ENCODE measurements around the gene SMARCE1.

Gene SMARCE1

DNA sequence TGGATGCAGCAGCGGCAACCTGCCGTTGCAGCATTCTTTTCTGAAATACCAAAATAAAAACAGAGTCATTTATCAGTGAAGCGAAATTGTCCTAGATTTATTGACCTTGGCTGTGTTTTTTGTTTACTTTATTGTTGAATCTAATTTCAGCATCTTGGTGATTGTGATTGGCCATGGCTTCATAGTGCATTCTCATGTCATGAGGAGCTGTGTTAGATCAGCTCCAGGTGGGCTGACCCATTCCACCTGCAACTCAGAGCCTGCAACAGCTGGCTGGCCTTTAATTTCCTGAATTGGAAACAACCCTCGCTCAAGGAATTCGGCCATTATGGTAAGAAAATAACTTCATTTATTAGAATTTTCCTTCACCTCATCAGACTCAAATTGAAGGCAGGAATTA is 39.5 kb upstream of the SMARCE1 start:
- H3K36me3 ChIP-seq (ENCODE audit: low read depth): no peaks in the 10 kb centered on the region
- H3K27me3 ChIP-seq (ENCODE audit: insufficient read depth, poor library complexity, severe bottlenecking): no peaks in the 10 kb centered on the region
- no peaks in the 10 kb centered on the region for H3K9me3 ChIP-seq (ENCODE audit: severe bottlenecking)
- no peak overlapping the region for H3K27ac ChIP-seq (ENCODE audit: poor library complexity, severe bottlenecking)
- H3K4me1 ChIP-seq (ENCODE audit: insufficient read depth, poor library complexity, severe bottlenecking): no peaks in the 10 kb centered on the region
- TF ChIP-seq, protein P1, sequence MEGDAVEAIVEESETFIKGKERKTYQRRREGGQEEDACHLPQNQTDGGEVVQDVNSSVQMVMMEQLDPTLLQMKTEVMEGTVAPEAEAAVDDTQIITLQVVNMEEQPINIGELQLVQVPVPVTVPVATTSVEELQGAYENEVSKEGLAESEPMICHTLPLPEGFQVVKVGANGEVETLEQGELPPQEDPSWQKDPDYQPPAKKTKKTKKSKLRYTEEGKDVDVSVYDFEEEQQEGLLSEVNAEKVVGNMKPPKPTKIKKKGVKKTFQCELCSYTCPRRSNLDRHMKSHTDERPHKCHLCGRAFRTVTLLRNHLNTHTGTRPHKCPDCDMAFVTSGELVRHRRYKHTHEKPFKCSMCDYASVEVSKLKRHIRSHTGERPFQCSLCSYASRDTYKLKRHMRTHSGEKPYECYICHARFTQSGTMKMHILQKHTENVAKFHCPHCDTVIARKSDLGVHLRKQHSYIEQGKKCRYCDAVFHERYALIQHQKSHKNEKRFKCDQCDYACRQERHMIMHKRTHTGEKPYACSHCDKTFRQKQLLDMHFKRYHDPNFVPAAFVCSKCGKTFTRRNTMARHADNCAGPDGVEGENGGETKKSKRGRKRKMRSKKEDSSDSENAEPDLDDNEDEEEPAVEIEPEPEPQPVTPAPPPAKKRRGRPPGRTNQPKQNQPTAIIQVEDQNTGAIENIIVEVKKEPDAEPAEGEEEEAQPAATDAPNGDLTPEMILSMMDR (IDR thresholded peaks at IDR 0.05; ENCODE audit: poor library complexity, severe bottlenecking): no peak
- DNase-seq (ENCODE audit: low spot score) (no peak), ATAC-seq (ENCODE audit: low read depth) (no peak)
- H3K4me3 ChIP-seq (ENCODE audit: severe bottlenecking): no peak overlapping the region

DNA sequence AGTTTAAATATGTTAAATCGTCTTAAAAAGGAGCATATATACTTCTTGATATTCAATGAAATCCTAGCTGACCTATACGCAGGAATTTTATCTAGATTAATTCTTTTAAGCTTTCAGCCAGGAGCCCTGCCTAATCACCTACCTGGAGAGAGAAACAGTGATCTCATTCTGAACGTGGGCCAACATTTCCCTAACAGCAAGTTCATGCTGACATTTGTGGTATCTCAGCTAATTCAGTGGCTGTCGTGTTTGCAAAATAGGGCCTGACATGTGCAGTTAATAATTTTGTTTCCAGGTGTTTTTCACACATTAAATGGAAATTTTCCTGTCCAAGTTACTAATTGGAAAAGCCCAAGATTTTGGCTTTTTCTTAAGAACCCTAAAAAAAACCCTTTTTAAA is 38.6 kb upstream of the SMARCE1 start:
- no peaks in the 10 kb centered on the region for H3K4me1 ChIP-seq (ENCODE audit: insufficient read depth, poor library complexity, severe bottlenecking)
- TF ChIP-seq, protein P1 (IDR thresholded peaks at IDR 0.05; ENCODE audit: poor library complexity, severe bottlenecking): no peak
- H3K27ac ChIP-seq (ENCODE audit: poor library complexity, severe bottlenecking): no peak overlapping the region
- H3K4me3 ChIP-seq (ENCODE audit: severe bottlenecking): no peak overlapping the region
- ATAC-seq (ENCODE audit: low read depth) (no peak), DNase-seq (ENCODE audit: low spot score) (no peak)
- no peaks in the 10 kb centered on the region for H3K36me3 ChIP-seq (ENCODE audit: low read depth)
- no peaks in the 10 kb centered on the region for H3K27me3 ChIP-seq (ENCODE audit: insufficient read depth, poor library complexity, severe bottlenecking)
- H3K9me3 ChIP-seq (ENCODE audit: severe bottlenecking): no peaks in the 10 kb centered on the region

DNA sequence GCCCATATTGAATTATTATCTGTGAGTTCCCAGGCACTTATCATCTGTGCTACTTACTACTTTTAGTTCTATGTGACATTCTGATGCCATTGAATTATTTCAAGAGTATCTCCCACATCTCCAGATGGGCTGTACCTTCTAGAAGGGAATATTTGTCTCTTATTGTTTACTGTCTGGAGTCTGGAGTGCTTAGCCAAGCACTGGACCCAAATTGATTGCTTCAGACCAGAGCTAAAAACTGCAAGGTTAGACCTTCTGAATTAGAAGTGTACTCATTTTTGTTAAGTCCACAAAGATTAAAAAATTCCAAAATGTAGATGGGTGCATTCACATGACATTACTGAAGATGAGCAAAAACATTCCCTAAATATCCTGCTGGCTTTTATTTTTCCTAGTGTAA is 33.4 kb upstream of the SMARCE1 start:
- H3K4me3 ChIP-seq (ENCODE audit: severe bottlenecking): no peak overlapping the region
- TF ChIP-seq, protein P1 (IDR thresholded peaks at IDR 0.05; ENCODE audit: poor library complexity, severe bottlenecking): no peak
- H3K27ac ChIP-seq (ENCODE audit: poor library complexity, severe bottlenecking): no peak overlapping the region
- H3K27me3 ChIP-seq (ENCODE audit: insufficient read depth, poor library complexity, severe bottlenecking): peaks cover 7% of the 10 kb centered on the region
- no peaks in the 10 kb centered on the region for H3K4me1 ChIP-seq (ENCODE audit: insufficient read depth, poor library complexity, severe bottlenecking)
- no peak for ATAC-seq (ENCODE audit: low read depth)
- H3K36me3 ChIP-seq (ENCODE audit: low read depth): no peaks in the 10 kb centered on the region
- no peaks in the 10 kb centered on the region for H3K9me3 ChIP-seq (ENCODE audit: severe bottlenecking)
- DNase-seq (ENCODE audit: low spot score): no peak

DNA sequence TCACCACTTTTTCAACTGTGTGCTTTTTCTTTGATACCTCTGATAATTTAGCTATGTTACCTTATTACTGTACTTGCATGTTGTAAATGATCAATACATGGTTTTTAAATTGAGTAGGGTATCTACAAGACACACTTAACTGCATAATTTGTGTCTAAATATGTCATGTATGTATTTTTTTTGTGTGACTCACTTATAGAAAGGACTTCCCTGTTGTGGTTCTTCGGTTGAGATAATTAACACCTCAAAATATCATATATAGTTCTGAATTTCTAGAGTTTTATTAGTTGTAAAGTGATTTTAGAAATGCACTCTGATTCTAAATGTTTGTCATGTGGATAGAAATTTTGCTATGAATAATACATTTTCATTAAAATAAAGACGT is 31.9 kb upstream of the SMARCE1 start:
- TF ChIP-seq, protein P1 (IDR thresholded peaks at IDR 0.05; ENCODE audit: poor library complexity, severe bottlenecking): no peak
- Histone ChIP-seq H3K4me1 (ENCODE audit: insufficient read depth, poor library complexity, severe bottlenecking) (no peaks in the 10 kb centered on the region), H3K9me3 (ENCODE audit: severe bottlenecking) (no peaks in the 10 kb centered on the region), H3K27ac (ENCODE audit: poor library complexity, severe bottlenecking) (no peak overlapping the region), H3K36me3 (ENCODE audit: low read depth) (no peaks in the 10 kb centered on the region), H3K27me3 (ENCODE audit: insufficient read depth, poor library complexity, severe bottlenecking) (peaks cover 20% of the 10 kb centered on the region), H3K4me3 (ENCODE audit: severe bottlenecking) (no peak overlapping the region)
- no peak for DNase-seq (ENCODE audit: low spot score)
- ATAC-seq (ENCODE audit: low read depth): no peak

DNA sequence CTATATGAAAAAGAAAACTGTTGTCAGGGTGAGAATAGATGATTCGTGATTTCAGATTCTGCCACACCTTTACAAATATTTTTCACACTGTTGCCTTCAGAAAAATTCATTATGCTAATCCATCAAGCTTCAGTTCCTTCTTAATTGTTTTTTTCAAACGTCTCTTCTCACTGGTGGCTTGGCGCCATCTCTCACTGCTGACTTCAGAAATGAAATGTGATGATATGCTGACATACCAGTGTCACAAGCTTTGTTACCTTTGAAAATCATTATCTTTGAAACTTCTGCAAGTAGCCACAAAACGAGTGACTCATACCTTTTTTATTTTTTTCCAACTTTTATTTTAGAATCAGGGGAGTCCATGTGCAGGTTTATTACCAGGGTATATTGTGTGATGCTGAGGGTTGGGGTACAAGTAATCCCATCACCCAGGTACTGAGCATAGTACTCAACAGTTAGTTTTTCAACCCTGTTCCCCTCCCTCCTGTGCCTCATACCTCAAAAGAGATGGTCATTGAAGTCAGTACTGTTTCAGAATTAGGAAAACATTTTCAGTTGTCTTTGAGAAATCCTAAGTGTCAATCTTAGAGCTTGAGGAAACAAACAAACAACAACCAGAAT is 31.4 kb upstream of the SMARCE1 start:
- Histone ChIP-seq H3K9me3 (ENCODE audit: severe bottlenecking) (no peaks in the 10 kb centered on the region), H3K36me3 (ENCODE audit: low read depth) (no peaks in the 10 kb centered on the region), H3K4me1 (ENCODE audit: insufficient read depth, poor library complexity, severe bottlenecking) (no peaks in the 10 kb centered on the region), H3K4me3 (ENCODE audit: severe bottlenecking) (no peak overlapping the region), H3K27ac (ENCODE audit: poor library complexity, severe bottlenecking) (no peak overlapping the region), H3K27me3 (ENCODE audit: insufficient read depth, poor library complexity, severe bottlenecking) (peaks cover 25% of the 10 kb centered on the region)
- TF ChIP-seq, protein P1 (IDR thresholded peaks at IDR 0.05; ENCODE audit: poor library complexity, severe bottlenecking): no peak
- DNase-seq (ENCODE audit: low spot score) (no peak), ATAC-seq (ENCODE audit: low read depth) (no peak)

Data from RWPE2 (cell line).